SU-DHL-6 (cell line): ENCODE measurements around the gene RELCH.

ENCODE experiments used
- H2AFZ ChIP-seq: fragments of 200-600 bp; sonication (generic); 2 replicates; pipeline ENCODE4 v1.6.1; 2014; ENCODE audit warnings: low read depth, mild to moderate bottlenecking, moderate library complexity, mixed read lengths, antibody characterized with exemption, low read length; ENCODE audit not compliant: severe bottlenecking
- H3F3A ChIP-seq: fragments of 200-600 bp; shearing (Covaris generic); 2 replicates; pipeline ENCODE4 v1.6.0; 2016; ENCODE audit warnings: antibody characterized with exemption, mild to moderate bottlenecking; ENCODE audit not compliant: insufficient read depth
- H3K27ac ChIP-seq: fragments of 200-600 bp; sonication (generic); 2 replicates; pipeline ENCODE4 v1.5.1; 2016; ENCODE audit warnings: low read depth, mild to moderate bottlenecking, low read length, moderate library complexity, mixed read lengths
- H3K27me3 ChIP-seq: fragments of 200-600 bp; sonication (generic), shearing (Covaris generic); 2 replicates; pipeline ENCODE4 v1.6.0; 2014; ENCODE audit warnings: mild to moderate bottlenecking, low read length
- H3K36me3 ChIP-seq: fragments of 200-600 bp; sonication (generic); 2 replicates; pipeline ENCODE4 v1.6.1; 2014; ENCODE audit warnings: mild to moderate bottlenecking, low read length, mixed read lengths
- H3K4me2 ChIP-seq: fragments of 300-600, 200-600 bp; shearing (Covaris generic), sonication (generic); 2 replicates; pipeline ENCODE4 v1.6.0; 2014; ENCODE audit warnings: low read length, low read depth, mild to moderate bottlenecking; ENCODE audit not compliant: poor library complexity, severe bottlenecking
- H3K4me3 ChIP-seq: fragments of 200-600 bp; sonication (generic); 2 replicates; pipeline ENCODE4 v1.5.1; 2014; ENCODE audit warnings: antibody characterized with exemption, low read length, mild to moderate bottlenecking, mixed read lengths; ENCODE audit not compliant: insufficient read depth, poor library complexity, severe bottlenecking
- H3K79me2 ChIP-seq: fragments of 200-600 bp; sonication (generic); 2 replicates; pipeline ENCODE4 v1.6.1; 2014; ENCODE audit warnings: mild to moderate bottlenecking, low read length, moderate library complexity; ENCODE audit not compliant: insufficient read depth
- H3K9ac ChIP-seq: fragments of 200-600 bp; sonication (generic); 2 replicates; pipeline ENCODE4 v1.7.0; 2014; ENCODE audit warnings: mild to moderate bottlenecking, low read length
- H3K9me2 ChIP-seq: fragments of 200-600 bp; sonication (generic); replicated peaks from 2 replicates; pipeline ENCODE4 v1.6.1; 2014; ENCODE audit warnings: low read length; ENCODE audit not compliant: insufficient read depth
- H3K9me3 ChIP-seq: fragments of 200-600 bp; sonication (generic); 2 replicates; pipeline ENCODE4 v1.6.1; 2014; ENCODE audit warnings: low read length, mixed read lengths; ENCODE audit not compliant: insufficient read depth
- H4K20me1 ChIP-seq: fragments of 200-600 bp; sonication (generic); 2 replicates; pipeline ENCODE4 v1.6.1; 2014; ENCODE audit warnings: low read depth, mild to moderate bottlenecking, antibody characterized with exemption, low read length, moderate library complexity, mixed read lengths
- CTCF ChIP-seq: fragments of 200-600 bp; sonication (generic); IDR thresholded peaks from one replicate; pipeline ENCODE4 v1.5.1; 2017; ENCODE audit warnings: antibody characterized with exemption, mild to moderate bottlenecking, low read length, moderate library complexity; ENCODE audit not compliant: insufficient read depth, poor library complexity, severe bottlenecking
- EZH2phosphoT487 ChIP-seq: fragments of 200-600 bp; sonication (generic), shearing (Covaris generic); conservative IDR thresholded peaks from 2 replicates; pipeline ENCODE4 v1.6.1; 2018; ENCODE audit warnings: mild to moderate bottlenecking, antibody characterized with exemption, low read length, moderate library complexity, mixed read lengths

Gene RELCH

GRCh38 chr18:62346333-62347088 is 159.5 kb downstream of the RELCH start:
- Histone ChIP-seq H3K27ac (no peak overlapping the region), H3K36me3 (no peaks in the 10 kb centered on the region), H4K20me1 (no peaks in the 10 kb centered on the region), H3K9ac (no peak overlapping the region), H3K4me3 (no peak overlapping the region), H3F3A (no peaks in the 10 kb centered on the region), H3K27me3 (no peaks in the 10 kb centered on the region), H3K79me2 (no peaks in the 10 kb centered on the region), H3K9me3 (no peaks in the 10 kb centered on the region), H3K4me2 (no peak overlapping the region), H3K9me2 (no peaks in the 10 kb centered on the region), H2AFZ (no peak overlapping the region)
- no peak for TF ChIP-seq CTCF
- no peak for TF ChIP-seq EZH2phosphoT487

GRCh38 chr18:62347089-62347506 is 160.0 kb downstream of the RELCH start:
- Histone ChIP-seq H2AFZ (no peak overlapping the region), H3K4me2 (no peak overlapping the region), H3K9ac (no peak overlapping the region), H3K79me2 (no peaks in the 10 kb centered on the region), H3K27ac (no peak overlapping the region), H4K20me1 (no peaks in the 10 kb centered on the region), H3K9me3 (no peaks in the 10 kb centered on the region), H3K27me3 (no peaks in the 10 kb centered on the region), H3K4me3 (no peak overlapping the region), H3K9me2 (no peaks in the 10 kb centered on the region), H3F3A (no peaks in the 10 kb centered on the region), H3K36me3 (no peaks in the 10 kb centered on the region)
- TF ChIP-seq CTCF (no peak), EZH2phosphoT487 (no peak)

- no peaks in the 10 kb centered on the region for H3K27me3 ChIP-seq
- H3F3A ChIP-seq = no peaks in the 10 kb centered on the region
- H3K4me2 ChIP-seq = no peak overlapping the region
- no peak overlapping the region for H3K27ac ChIP-seq
- H2AFZ ChIP-seq = no peak overlapping the region
- H3K4me3 ChIP-seq = no peak overlapping the region
- no peaks in the 10 kb centered on the region for H3K79me2 ChIP-seq
- H3K9ac ChIP-seq = no peak overlapping the region
- H3K9me3 ChIP-seq = no peaks in the 10 kb centered on the region
- H3K36me3 ChIP-seq = no peaks in the 10 kb centered on the region
- H3K9me2 ChIP-seq = no peaks in the 10 kb centered on the region
- no peaks in the 10 kb centered on the region for H4K20me1 ChIP-seq
- TF ChIP-seq EZH2phosphoT487 (no peak), CTCF (no peak)
Measured at GRCh38 chr18:62348474-62348873, 161.4 kb downstream of the RELCH start.
